ENCODE data around the gene AKT3.

The AKT3 gene

DNA sequence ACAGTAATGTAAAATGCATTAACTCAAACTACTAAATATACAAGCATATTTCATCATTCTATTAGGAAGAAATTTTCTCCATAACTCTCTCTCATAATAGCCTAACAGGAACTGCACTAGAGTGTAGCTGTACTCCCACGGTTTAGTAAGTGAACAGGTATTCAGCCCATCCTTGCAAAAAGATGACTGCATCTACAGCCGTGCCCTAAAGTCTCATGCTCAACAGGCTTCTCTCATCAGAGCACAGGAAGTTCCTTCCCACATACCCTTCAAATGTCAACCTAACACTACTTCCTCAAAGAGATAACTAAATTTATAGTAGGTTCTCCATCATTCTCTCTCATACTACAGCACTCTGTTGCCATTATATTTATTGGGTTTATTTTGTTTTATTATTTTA is 251.6 kb downstream of the AKT3 start:
- TF ChIP-seq SIN3A (IDR thresholded peaks at IDR 0.05; ENCODE audit: borderline replicate concordance, insufficient read depth, low read length) (no peak), POLR2AphosphoS5 (IDR thresholded peaks at IDR 0.05; ENCODE audit: low read depth, low read length) (no peak), TAF1 (IDR thresholded peaks at IDR 0.05; ENCODE audit: borderline replicate concordance, insufficient read depth, low read length) (no peak), FOXP2 (optimal IDR thresholded peaks at IDR 0.05; ENCODE audit: borderline replicate concordance, extremely low read depth, extremely low read length, insufficient read depth) (no peak)
- TF ChIP-seq, protein P1, sequence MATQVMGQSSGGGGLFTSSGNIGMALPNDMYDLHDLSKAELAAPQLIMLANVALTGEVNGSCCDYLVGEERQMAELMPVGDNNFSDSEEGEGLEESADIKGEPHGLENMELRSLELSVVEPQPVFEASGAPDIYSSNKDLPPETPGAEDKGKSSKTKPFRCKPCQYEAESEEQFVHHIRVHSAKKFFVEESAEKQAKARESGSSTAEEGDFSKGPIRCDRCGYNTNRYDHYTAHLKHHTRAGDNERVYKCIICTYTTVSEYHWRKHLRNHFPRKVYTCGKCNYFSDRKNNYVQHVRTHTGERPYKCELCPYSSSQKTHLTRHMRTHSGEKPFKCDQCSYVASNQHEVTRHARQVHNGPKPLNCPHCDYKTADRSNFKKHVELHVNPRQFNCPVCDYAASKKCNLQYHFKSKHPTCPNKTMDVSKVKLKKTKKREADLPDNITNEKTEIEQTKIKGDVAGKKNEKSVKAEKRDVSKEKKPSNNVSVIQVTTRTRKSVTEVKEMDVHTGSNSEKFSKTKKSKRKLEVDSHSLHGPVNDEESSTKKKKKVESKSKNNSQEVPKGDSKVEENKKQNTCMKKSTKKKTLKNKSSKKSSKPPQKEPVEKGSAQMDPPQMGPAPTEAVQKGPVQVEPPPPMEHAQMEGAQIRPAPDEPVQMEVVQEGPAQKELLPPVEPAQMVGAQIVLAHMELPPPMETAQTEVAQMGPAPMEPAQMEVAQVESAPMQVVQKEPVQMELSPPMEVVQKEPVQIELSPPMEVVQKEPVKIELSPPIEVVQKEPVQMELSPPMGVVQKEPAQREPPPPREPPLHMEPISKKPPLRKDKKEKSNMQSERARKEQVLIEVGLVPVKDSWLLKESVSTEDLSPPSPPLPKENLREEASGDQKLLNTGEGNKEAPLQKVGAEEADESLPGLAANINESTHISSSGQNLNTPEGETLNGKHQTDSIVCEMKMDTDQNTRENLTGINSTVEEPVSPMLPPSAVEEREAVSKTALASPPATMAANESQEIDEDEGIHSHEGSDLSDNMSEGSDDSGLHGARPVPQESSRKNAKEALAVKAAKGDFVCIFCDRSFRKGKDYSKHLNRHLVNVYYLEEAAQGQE (IDR thresholded peaks at IDR 0.05; ENCODE audit: insufficient read depth in 1 of 2, low read depth in 2 of 2, low read length in 2 of 2), result no peak

DNA sequence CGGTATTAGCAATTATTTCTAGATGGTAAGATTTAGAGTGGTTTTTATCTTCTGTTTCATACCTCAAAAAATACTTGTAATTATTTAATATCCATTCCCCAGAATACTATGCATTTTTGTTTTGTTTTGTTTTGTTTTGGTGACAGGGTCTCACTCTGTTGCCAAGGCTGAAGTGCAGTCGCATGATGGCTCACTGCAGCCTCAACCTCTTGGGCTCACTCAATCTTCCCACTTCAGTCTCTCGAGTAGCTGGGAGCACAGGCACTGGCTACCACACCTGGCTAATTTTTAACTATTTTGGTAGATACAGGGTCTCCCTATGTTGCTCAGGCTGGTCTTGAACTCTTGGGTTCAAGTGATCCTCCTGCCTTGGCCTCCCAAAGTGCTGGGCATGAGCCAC is 252.7 kb downstream of the AKT3 start:
- TF ChIP-seq TAF1 (IDR thresholded peaks at IDR 0.05; ENCODE audit: borderline replicate concordance, insufficient read depth, low read length), result no peak
- TF ChIP-seq POLR2AphosphoS5 (IDR thresholded peaks at IDR 0.05; ENCODE audit: low read depth, low read length), result no peak
- TF ChIP-seq SIN3A (IDR thresholded peaks at IDR 0.05; ENCODE audit: borderline replicate concordance, insufficient read depth, low read length), result no peak
- TF ChIP-seq FOXP2 (optimal IDR thresholded peaks at IDR 0.05; ENCODE audit: borderline replicate concordance, extremely low read depth, extremely low read length, insufficient read depth), result no peak
- TF ChIP-seq, protein P1 (IDR thresholded peaks at IDR 0.05; ENCODE audit: insufficient read depth in 1 of 2, low read depth in 2 of 2, low read length in 2 of 2), result no peak

DNA sequence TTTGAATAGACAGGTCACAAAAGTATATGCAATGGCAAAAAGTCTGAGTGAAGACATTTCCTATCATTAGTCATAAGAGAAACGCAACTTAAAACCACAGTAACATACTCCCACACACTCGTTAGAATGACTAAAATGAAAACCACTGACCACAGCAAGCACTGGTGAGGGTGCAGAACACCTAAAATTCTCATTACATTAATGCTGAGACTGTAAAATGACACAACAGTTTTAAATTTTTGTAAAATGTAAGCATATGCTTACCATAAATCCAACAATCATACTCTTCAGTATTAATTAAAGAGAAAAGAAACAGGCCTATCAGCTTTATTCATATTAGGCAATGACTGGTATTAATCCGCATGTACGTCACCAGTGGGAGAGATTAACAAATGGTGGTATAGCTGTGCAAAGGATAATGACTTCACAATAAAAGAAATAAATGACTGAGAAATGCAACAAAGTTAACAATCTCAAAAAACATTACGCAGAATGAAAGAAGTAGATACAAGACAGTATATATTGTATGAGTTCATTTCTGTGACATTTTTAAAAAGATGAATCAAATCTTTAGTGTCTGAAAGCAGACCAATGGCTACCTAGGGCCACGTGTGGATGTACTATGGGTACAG is 253.5 kb downstream of the AKT3 start:
- TF ChIP-seq SIN3A (IDR thresholded peaks at IDR 0.05; ENCODE audit: borderline replicate concordance, insufficient read depth, low read length), result no peak
- no peak for TF ChIP-seq FOXP2 (optimal IDR thresholded peaks at IDR 0.05; ENCODE audit: borderline replicate concordance, extremely low read depth, extremely low read length, insufficient read depth)
- TF ChIP-seq TAF1 (IDR thresholded peaks at IDR 0.05; ENCODE audit: borderline replicate concordance, insufficient read depth, low read length), result no peak
- no peak for TF ChIP-seq POLR2AphosphoS5 (IDR thresholded peaks at IDR 0.05; ENCODE audit: low read depth, low read length)
- TF ChIP-seq, protein P1 (IDR thresholded peaks at IDR 0.05; ENCODE audit: insufficient read depth in 1 of 2, low read depth in 2 of 2, low read length in 2 of 2), result no peak

DNA sequence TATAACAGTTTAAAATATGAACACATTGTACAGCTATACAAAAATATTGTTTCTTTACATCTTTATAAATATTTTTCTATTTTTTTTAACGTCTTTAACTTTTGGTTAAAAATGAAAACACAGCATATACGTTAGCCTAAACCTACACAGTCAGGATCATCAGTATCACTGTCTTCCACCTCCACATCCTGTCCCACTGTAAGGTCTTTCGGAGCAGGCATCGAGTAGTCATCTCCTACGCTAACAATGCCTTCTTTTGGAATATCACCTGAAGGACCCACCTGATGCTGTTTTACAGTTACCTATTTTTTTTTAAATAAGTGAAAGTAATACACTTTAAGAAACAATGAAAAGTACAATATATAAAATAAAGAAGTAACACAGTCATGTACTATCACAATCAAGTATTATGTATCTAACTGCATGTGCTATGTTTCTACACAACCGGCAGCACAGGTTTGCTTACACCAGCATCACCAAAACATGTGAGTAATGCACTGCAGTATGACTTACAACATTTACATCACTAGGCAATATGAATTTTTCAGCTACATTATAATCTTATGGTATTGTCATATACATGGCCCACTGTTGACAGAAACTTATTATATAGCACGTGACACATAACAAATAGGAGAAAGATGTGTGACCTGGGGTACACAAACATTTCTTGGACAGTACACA is 254.4 kb downstream of the AKT3 start:
- TF ChIP-seq POLR2AphosphoS5 (IDR thresholded peaks at IDR 0.05; ENCODE audit: low read depth, low read length), result no peak
- no peak for TF ChIP-seq SIN3A (IDR thresholded peaks at IDR 0.05; ENCODE audit: borderline replicate concordance, insufficient read depth, low read length)
- TF ChIP-seq, protein P1 (IDR thresholded peaks at IDR 0.05; ENCODE audit: insufficient read depth in 1 of 2, low read depth in 2 of 2, low read length in 2 of 2), result no peak
- TF ChIP-seq TAF1 (IDR thresholded peaks at IDR 0.05; ENCODE audit: borderline replicate concordance, insufficient read depth, low read length), result no peak
- no peak for TF ChIP-seq FOXP2 (optimal IDR thresholded peaks at IDR 0.05; ENCODE audit: borderline replicate concordance, extremely low read depth, extremely low read length, insufficient read depth)
